ENCODE results near the gene IRF8. TPM values are rescaled to one million over a fixed set of nuclear protein-coding genes. Genes with fewer than 3 reads are reported as not detected.

IRF8 gene
- polyA plus RNA-seq, 1 donor: 5.4 TPM

GRCh38 chr16:85913141-85913601 is 14.2 kb downstream of the IRF8 start:
- DNase-seq: no peak

DNA sequence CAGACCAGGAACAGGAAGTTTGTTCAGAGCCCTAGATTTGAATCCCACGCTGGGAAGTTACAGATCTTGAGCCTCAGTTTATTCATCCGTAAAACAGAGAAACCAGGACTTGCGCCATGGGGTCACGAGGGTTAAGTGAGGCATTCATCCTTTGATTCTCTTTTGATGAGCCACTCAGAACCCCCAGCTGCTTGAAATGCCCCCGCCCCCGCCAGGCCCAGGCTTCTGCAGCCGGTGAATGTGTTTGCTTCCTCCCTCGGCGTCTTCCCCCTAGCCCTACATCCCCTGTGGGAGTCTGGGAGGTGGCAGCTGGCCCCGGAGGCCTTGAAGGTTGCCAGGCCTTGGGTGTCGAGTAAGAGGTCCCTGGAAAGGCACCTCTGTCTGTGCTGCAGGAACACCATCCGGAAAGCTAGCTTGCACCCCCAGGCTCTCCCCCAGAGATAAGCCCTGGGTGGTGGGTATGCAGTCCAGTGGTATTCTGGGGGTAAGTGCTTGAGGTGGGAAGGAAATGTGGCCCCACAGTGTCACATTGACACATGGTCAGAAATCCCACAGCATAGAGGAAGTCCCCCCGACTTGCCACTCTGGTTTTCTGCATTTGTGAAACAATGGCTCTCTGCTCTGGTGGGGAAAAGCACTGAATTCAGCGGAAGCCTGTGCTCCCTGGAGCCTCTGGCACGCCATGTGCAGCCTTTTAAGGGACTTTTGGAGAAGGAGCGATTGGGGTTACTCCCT is 14.9 kb downstream of the IRF8 start:
- no peak for DNase-seq

DNA sequence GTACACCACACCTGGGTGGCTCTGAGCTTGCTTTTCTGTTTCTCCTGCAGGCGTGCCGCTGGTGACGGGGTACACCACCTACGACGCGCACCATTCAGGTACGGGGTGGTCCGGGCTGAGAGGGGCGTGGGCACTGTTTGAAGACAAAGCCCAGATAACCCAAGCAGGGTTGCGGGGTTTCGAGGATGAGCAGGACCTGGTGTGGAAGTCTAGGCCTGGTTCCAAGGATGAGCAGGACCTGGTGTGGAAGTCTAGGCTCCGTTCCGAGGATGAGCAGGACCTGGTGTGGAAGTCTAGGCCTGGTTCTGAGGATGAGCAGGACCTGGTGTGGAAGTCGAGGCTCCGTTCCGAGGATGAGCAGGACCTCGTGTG is 15.4 kb downstream of the IRF8 start:
- DNase-seq: no peak

GRCh38 chr16:85915125-85915845 is 16.3 kb downstream of the IRF8 start:
- DNase-seq: no peak

DNA sequence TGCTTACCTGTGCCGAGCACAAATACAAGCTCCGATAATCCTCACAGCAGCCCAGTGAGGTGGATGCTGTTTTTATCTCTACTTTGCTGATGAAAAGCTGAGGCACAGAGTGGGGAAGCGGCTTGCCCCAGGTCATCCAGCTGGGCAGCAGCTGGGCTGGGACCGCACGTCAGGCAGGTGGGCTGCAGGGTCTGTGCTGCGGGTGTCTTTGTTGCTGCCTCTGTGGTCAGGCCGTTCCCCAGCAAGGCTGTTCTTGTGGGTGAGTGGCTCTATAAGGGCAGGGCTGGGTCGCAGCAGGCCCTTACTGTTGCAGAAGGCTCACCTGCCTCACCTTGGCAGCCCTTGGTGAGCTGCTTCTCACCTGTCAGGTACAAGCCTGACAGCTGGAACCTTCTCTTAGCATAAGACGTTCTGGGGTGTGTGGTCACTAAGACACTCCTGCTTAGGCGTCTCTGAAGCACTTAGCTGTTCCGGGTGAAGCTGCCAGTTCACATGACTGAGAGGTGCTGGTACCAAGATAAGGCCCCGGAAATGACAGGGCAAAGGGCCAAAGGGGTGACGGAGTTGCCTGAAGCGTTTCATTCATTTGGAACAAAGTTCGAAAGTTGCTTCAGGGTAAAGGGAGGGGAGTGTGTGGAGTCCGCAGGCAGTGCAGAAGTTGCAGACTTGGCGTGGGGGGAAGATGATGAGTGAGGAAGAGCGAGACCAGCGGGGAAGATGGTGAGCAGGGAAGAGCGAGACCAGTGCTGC is 17.4 kb downstream of the IRF8 start:
- no peak for DNase-seq

DNA sequence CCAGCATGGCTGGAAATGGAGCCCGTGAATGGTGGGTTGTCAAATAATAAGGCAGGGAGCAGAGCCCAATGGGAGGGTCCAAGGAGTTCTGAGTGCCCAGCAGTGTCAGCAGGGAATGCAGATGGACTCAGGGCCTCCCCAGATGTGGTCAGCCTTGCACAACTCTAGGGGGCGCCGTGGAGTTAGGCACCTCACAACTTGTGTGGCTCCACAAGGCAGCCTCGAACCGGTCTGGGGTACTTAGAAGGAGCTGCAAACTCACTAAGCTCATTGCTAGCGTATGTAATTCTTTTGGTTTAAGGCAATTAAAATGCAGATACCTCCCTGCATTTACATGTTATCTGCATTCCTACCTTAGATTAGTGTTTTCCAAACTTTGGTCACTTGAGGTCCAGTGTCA is 18.1 kb downstream of the IRF8 start:
- no peak for DNase-seq

DNA sequence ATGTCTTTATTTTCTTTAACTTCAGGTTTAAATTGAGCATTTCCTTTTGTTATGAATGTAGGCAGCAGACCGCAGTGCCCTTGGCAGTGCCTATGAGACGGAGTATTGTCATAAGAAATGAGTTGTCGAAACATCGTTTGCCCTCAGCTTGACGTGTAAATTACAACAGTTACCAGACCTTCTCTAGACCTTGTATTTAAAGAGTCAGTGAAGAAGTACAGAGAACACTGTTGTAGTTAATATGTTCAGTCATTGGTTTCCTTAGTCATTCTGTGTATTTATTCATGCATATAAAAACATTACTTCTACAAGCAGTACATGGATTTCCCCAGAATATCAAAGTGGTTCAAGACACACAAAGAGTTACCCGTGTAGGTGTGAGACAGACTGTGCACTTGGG is 19.0 kb downstream of the IRF8 start:
- no peak for DNase-seq

DNA sequence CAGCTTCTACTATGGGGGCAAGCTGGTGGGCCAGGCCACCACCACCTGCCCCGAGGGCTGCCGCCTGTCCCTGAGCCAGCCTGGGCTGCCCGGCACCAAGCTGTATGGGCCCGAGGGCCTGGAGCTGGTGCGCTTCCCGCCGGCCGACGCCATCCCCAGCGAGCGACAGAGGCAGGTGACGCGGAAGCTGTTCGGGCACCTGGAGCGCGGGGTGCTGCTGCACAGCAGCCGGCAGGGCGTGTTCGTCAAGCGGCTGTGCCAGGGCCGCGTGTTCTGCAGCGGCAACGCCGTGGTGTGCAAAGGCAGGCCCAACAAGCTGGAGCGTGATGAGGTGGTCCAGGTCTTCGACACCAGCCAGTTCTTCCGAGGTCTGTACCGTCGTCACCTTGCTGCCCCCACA is 19.5 kb downstream of the IRF8 start:
- DNase-seq: no peak

- DNase-seq: no peak
Measured at GRCh38 chr16:85919271-85920267, 20.6 kb downstream of the IRF8 start.

DNA sequence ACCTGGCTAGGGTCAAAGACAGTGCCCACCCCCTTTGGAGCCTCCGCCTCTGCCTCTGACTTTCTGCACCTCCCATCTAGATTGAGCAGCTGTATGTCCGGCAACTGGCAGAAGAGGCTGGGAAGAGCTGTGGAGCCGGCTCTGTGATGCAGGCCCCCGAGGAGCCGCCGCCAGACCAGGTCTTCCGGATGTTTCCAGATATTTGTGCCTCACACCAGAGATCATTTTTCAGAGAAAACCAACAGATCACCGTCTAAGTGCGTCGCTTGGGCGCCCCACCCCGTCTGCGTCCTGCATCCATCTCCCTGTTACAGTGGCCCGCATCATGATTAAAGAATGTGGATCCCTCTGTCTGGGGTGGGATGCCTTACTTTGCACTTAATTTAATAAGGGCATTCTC is 22.1 kb downstream of the IRF8 start:
- DNase-seq: no peak

GRCh38 chr16:85923153-85924021 is 24.4 kb downstream of the IRF8 start:
- no peak for DNase-seq

DNA sequence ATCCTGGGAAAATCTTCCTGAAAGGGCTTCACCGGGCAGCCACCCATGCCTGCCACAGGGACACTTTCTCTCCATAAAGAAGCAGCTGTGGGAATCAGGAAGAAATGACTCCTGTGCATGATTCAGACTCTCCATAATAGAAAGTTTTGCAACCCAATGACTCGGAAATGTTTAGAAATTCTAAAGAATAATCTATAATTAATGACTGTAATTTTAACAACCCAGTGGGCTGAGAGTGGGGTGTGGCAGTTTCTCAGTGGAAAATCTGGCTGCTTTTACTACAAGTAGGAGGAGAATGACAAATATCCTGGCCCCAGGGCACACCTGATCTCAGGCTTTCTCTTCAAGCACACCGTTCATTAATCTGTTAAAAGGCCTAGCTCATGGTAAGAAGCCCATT is 25.7 kb downstream of the IRF8 start:
- DNase-seq: no peak

DNA sequence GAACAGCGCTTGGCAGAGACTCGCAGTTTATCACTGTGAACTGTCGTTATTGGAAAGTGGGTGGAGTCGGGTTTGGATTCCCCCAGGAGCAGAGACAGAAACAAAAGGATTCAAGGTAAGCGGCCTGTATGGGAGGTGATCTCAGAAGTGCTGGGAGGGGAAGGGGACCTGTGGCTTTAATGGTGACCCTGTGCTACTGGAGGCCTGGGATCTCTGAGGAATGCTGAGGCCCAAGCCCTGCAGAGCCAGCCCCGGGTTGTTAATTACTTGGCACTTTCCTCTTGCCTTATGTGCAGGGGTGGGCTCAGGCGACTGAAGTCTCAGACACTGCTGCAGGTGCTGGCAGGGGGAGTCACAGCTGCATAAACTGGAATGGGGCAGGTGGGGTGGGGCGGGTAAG is 27.4 kb downstream of the IRF8 start:
- no peak for DNase-seq

GRCh38 chr16:85927371-85927770 is 28.4 kb downstream of the IRF8 start:
- DNase-seq: no peak

GRCh38 chr16:85927959-85928358 is 29.0 kb downstream of the IRF8 start:
- DNase-seq: no peak

GRCh38 chr16:85928401-85928820 is 29.4 kb downstream of the IRF8 start:
- DNase-seq: no peak

- DNase-seq: no peak
Measured at GRCh38 chr16:85929259-85929721, 30.3 kb downstream of the IRF8 start.

- DNase-seq: no peak
Measured at GRCh38 chr16:85930301-85930700, 31.3 kb downstream of the IRF8 start.

GRCh38 chr16:85931596-85932402 is 32.8 kb downstream of the IRF8 start:
- DNase-seq: no peak

DNA sequence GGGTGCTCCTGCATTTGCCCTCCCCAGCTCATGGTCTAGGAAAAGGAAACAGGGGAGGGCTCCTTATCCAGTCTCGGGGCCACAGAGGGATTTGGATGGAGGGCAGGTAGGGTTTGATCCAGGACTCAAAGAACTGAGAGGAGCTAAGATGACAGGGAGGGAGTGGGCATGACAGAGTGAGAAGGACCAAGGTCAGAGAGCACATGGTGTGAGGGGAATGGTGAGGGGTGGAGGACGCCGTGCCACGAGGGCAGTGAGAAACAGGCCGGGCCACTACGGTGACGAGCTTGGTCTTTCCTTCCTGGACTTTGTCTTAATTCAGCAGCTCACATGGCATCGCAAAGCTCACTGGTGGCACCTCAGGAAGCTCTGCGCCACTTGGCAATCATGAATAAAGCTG is 35.2 kb downstream of the IRF8 start:
- DNase-seq: no peak

Data from left kidney (tissue), 2 donors.